Lower leg skin (tissue), 4 donors: Measurements from ENCODE around the gene LETM1. TPM values are rescaled to one million over a fixed set of nuclear protein-coding genes. Genes with fewer than 3 reads are reported as not detected.

Experiments used
- DNase-seq, 2 donors: peaks; one replicate each; pipeline ENCODE4 v3.0.0-alpha.2; 2019; ENCODE audit warnings: low spot score in 2 of 2
- H3K4me3 ChIP-seq: fragments of 200-600 bp; sonication (generic); 2 replicates; pipeline ENCODE4 v1.5.1; 2017; ENCODE audit warnings: mild to moderate bottlenecking, low read depth; ENCODE audit not compliant: poor library complexity, severe bottlenecking
- POLR2A ChIP-seq, 2 donors: fragments of 450-650 bp; IDR thresholded peaks; one replicate each; pipeline ENCODE4 v1.6.1; 2016 to 2017; ENCODE audit warnings: antibody characterized with exemption in 2 of 2, mild to moderate bottlenecking in 1 of 2, moderate library complexity in 1 of 2
- WGBS, 2 donors: methylation state at CpG; one replicate each; pipeline ENCODE4 v1.1.5; 2018; 5-methylcytosine and 5-hydroxymethylcytosine counted together
- intact Hi-C: fragments of 100-400 bp; cut with DNase I; formaldehyde crosslinking; loops from one replicate; pipeline ENCODE4 v1.15.0; 2023; ENCODE audit warnings: low total_unique reads
- total RNA-seq, 4 donors: library from RNA; depleted of rRNA; stranded (reverse); fragments of >200 nt; gene quantifications; one replicate each; pipeline ENCODE4 v1.1.0, GENCODE V29; 2016
- TF ChIP-seq, protein P1 (sequence below), 3 donors: fragments of 450-650 bp; IDR thresholded peaks; one replicate each; pipeline ENCODE4 v1.5.1; 2016; ENCODE audit warnings: antibody characterized with exemption in 3 of 3, mild to moderate bottlenecking in 3 of 3, moderate library complexity in 2 of 3

LETM1 gene
- total RNA-seq, 4 donors from 2014 or later: 27.2 to 49.9 (median 39.0) TPM

GRCh38 chr4:1869530-1870327 lies 13.8 kb upstream of the LETM1 start:
- intact Hi-C loops: loop anchor here (5.0 kb wide), 1 partner anchor 883 kb away; no protein-coding TSS in a partner anchor
- no peak for DNase-seq
- TF ChIP-seq, protein P1, sequence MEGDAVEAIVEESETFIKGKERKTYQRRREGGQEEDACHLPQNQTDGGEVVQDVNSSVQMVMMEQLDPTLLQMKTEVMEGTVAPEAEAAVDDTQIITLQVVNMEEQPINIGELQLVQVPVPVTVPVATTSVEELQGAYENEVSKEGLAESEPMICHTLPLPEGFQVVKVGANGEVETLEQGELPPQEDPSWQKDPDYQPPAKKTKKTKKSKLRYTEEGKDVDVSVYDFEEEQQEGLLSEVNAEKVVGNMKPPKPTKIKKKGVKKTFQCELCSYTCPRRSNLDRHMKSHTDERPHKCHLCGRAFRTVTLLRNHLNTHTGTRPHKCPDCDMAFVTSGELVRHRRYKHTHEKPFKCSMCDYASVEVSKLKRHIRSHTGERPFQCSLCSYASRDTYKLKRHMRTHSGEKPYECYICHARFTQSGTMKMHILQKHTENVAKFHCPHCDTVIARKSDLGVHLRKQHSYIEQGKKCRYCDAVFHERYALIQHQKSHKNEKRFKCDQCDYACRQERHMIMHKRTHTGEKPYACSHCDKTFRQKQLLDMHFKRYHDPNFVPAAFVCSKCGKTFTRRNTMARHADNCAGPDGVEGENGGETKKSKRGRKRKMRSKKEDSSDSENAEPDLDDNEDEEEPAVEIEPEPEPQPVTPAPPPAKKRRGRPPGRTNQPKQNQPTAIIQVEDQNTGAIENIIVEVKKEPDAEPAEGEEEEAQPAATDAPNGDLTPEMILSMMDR (IDR thresholded peaks at IDR 0.05): no peak
- no peak for TF ChIP-seq POLR2A (IDR thresholded peaks at IDR 0.05)
- H3K4me3 ChIP-seq: peak overlapping the region; percentile 57
- 45 to 68% methylated on average over 14 to 19 of the region's 19 CpGs for WGBS, 2 donors

DNA sequence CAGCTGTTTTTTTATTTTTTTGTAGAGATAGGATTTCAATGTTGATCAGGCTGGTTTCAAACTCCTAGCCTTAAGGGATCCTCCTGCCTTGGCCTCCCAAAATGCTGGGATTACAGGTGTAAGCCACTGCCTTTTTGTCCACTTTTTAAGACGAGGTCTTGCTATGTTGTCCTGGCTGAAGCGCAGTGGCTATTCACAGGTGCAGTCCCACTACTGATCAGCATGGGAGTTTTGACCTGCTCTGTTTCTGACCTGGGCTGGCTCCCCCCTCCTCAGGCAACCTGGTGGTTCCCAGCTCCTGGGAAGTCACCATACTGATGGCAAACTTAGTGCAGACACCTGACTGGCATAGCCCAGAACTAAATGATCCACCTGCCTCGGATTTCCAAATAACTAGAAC lies 13.0 kb upstream of the LETM1 start:
- no peak for TF ChIP-seq POLR2A (IDR thresholded peaks at IDR 0.05)
- TF ChIP-seq, protein P1 (IDR thresholded peaks at IDR 0.05): no peak
- 93 to 98% methylated on average over 3 of the region's 3 CpGs for WGBS, 2 donors
- no peak overlapping the region for H3K4me3 ChIP-seq
- intact Hi-C loops: no loop called here
- DNase-seq: no peak

GRCh38 chr4:1868293-1868692 lies 12.3 kb upstream of the LETM1 start:
- DNase-seq: no peak
- 78 to 92% methylated on average over 5 of the region's 5 CpGs for WGBS, 2 donors
- no peak overlapping the region for H3K4me3 ChIP-seq
- intact Hi-C loops: no loop called here
- TF ChIP-seq, protein P1 (IDR thresholded peaks at IDR 0.05): no peak
- TF ChIP-seq POLR2A (IDR thresholded peaks at IDR 0.05): no peak

DNA sequence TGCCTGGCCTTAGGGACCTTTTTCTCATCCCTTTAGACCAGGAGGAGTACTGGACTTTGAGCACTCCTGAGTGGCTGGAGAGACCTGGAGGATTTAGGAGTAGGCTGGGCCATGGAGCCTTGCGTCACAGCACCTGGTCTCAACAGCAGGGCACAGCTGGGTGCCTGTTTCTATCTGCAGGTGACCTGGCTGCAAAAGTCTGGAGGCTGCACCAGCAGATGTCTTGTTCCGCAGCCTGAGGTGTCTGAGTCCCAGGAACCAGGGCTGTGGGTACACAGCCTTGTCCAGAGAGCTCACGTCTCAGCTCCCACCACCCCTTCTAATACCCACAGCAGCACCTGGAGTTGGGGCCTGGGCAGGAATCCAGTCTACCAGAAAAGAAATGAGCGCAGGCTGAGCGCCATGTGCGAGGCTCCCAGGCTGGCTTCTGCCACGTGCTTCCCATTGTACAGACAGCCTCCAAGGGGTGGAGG lies 10.3 kb upstream of the LETM1 start:
- DNase-seq: no peak
- intact Hi-C loops: no loop called here
- WGBS, 2 donors: 59 to 73% methylated on average over 7 of the region's 7 CpGs
- no peak overlapping the region for H3K4me3 ChIP-seq
- TF ChIP-seq POLR2A (IDR thresholded peaks at IDR 0.05): no peak
- TF ChIP-seq, protein P1 (IDR thresholded peaks at IDR 0.05): no peak

DNA sequence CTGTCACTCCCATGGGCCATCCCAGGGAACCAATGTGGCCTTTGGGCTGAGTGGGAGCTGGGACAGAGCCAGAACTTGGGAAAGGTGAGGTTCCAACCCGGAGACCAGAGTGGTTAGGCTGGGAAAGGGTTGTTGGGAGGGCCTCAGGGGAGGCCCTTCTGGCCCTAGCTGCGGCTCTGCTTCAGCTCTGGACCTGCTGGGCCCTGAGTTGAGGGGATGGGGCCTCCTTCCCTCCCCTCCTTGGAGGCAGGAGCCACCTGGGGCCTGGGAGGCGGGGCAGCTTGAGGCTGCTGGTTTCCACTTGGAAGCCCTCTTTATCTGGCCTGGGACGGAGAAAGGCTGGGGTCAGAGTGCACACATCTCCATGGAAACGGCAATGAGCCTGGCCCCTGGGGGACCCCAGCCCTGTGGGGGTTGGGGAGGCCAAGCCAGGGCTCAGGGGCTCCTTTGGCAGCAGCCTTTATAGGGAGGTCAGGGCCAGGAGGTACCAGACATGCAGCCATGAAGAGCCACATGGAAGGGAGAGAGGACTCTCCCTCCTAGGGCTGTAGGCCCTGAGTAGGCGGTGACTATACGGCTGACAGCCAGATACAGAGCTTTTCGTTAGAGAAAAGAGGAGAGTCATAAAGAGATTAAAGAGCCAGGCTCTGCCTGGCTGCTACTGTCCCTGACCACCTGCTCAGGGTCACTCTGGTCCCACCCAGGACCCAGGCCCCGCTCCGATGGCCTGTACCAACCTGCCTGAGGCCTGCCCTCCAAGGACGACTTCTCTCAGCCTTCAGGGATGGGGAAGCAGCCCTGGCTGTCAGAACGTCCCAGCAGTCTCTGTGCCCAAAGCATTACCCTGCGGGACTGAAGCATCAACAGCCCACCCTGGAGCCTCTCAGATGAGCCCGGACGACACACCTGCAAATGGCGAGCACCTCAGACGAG lies 8.4 kb upstream of the LETM1 start:
- no peak for DNase-seq
- no peak overlapping the region for H3K4me3 ChIP-seq
- WGBS, 2 donors: 80 to 82% methylated on average over 17 of the region's 17 CpGs
- intact Hi-C loops: no loop called here
- TF ChIP-seq POLR2A (IDR thresholded peaks at IDR 0.05): no peak
- TF ChIP-seq, protein P1 (IDR thresholded peaks at IDR 0.05): no peak
